GM23338 (cell line): Measurements from ENCODE around the gene WT1.

Experiments used
- CREB1 ChIP-seq: fragments of 250-450 bp; sonication (Bioruptor Pico); IDR thresholded peaks from 2 replicates; pipeline ENCODE4 v1.5.0; 2020; ENCODE audit warnings: low read depth, mild to moderate bottlenecking, moderate library complexity
- EZH2 ChIP-seq: fragments of 200-600 bp; sonication (generic); IDR thresholded peaks from one replicate; pipeline ENCODE4 v1.8.0; 2017; ENCODE audit warnings: antibody characterized with exemption, mild to moderate bottlenecking, low read depth; ENCODE audit not compliant: unreplicated experiment
- JUNB ChIP-seq: IDR thresholded peaks from one replicate; pipeline ENCODE4 v1.6.1; 2016; ENCODE audit warnings: antibody characterized with exemption; ENCODE audit not compliant: unreplicated experiment
- POLR2AphosphoS5 ChIP-seq: IDR thresholded peaks from 2 replicates; pipeline ENCODE4 v1.6.1; 2016; ENCODE audit warnings: antibody characterized with exemption, low read depth
- STAT1 ChIP-seq: IDR thresholded peaks from one replicate; pipeline ENCODE4 v1.6.1; 2016; ENCODE audit warnings: antibody characterized with exemption; ENCODE audit not compliant: unreplicated experiment
- ZNF114 ChIP-seq: fragments of 250-450 bp; sonication (Bioruptor Pico); IDR thresholded peaks from 2 replicates; pipeline ENCODE4 v1.5.0; 2020; ENCODE audit warnings: mild to moderate bottlenecking, moderate library complexity
- TF ChIP-seq, protein P1 (sequence below), 2 experiments: fragments of 200-600 bp in 1 of 2; sonication (generic) in 1 of 2; conservative IDR thresholded peaks; 2 replicates each; pipeline versions ENCODE4 v1.5.1 to v1.6.1; 2016 to 2017; ENCODE audit warnings: antibody characterized with exemption in 2 of 2, low read depth in 2 of 2, mild to moderate bottlenecking in 2 of 2, moderate library complexity in 1 of 2
- TF ChIP-seq, protein P2 (sequence below): IDR thresholded peaks from 2 replicates; pipeline ENCODE4 v1.6.1; 2016; ENCODE audit warnings: antibody characterized with exemption

DNA sequence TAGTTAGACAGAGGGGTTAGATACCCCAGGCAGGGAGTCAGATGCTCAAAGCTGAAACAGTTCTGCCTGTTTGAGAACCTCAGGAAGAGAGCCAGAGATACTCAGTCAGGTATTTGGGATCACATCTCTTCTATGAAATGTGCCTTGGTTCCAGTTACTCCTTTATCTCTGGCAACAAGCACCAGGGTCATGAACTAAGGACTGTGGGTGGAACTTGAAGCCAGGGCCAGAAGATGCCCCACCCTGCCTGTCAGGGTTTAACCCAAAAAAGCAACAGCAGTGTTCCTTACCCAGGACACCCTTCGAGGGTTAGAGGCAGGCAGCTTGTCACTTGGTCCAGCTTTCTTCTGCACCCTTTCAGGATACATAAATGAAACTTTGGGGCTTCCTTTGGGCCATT is 15.0 kb upstream of the WT1 start:
- TF ChIP-seq, protein P1, sequence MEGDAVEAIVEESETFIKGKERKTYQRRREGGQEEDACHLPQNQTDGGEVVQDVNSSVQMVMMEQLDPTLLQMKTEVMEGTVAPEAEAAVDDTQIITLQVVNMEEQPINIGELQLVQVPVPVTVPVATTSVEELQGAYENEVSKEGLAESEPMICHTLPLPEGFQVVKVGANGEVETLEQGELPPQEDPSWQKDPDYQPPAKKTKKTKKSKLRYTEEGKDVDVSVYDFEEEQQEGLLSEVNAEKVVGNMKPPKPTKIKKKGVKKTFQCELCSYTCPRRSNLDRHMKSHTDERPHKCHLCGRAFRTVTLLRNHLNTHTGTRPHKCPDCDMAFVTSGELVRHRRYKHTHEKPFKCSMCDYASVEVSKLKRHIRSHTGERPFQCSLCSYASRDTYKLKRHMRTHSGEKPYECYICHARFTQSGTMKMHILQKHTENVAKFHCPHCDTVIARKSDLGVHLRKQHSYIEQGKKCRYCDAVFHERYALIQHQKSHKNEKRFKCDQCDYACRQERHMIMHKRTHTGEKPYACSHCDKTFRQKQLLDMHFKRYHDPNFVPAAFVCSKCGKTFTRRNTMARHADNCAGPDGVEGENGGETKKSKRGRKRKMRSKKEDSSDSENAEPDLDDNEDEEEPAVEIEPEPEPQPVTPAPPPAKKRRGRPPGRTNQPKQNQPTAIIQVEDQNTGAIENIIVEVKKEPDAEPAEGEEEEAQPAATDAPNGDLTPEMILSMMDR (conservative IDR thresholded peaks at IDR 0.05; ENCODE audit: low read depth in 2 of 2): no peak
- no peak for TF ChIP-seq POLR2AphosphoS5
- no peak for TF ChIP-seq CREB1 (CRISPR knock-in tag)
- TF ChIP-seq, protein P2, sequence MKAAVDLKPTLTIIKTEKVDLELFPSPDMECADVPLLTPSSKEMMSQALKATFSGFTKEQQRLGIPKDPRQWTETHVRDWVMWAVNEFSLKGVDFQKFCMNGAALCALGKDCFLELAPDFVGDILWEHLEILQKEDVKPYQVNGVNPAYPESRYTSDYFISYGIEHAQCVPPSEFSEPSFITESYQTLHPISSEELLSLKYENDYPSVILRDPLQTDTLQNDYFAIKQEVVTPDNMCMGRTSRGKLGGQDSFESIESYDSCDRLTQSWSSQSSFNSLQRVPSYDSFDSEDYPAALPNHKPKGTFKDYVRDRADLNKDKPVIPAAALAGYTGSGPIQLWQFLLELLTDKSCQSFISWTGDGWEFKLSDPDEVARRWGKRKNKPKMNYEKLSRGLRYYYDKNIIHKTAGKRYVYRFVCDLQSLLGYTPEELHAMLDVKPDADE: no peak
- TF ChIP-seq STAT1: no peak
- TF ChIP-seq JUNB: no peak
- TF ChIP-seq EZH2: no peak
- no peak for TF ChIP-seq ZNF114
